Aorta (tissue), 5 donors: ENCODE measurements around the gene PLPP3. TPM values are rescaled to one million over a fixed set of nuclear protein-coding genes. Genes with fewer than 3 reads are reported as not detected.
A peak's percentile ranks its signal among the peaks of the same experiment; 100 is the strongest.

Experiments
- ATAC-seq: fragments of 200-7000 bp; cut with Tn5 transposase; one replicate; pipeline ENCODE4 v1.9.1; 2022; ENCODE audit warnings: moderate library complexity; ENCODE audit not compliant: low FRiP score
- DNase-seq, 2 donors: peaks; one replicate each; pipeline ENCODE4 v3.0.0-alpha.2; 2020
- H3K27ac ChIP-seq, 2 donors: one replicate each; pipeline ENCODE4 v1.5.1; 2013; ENCODE audit warnings: low read length in 2 of 2, mild to moderate bottlenecking in 2 of 2, moderate library complexity in 2 of 2, control low read depth in 1 of 2, inconsistent platforms in 1 of 2, low read depth in 1 of 2
- H3K27me3 ChIP-seq, 2 donors: one replicate each; pipeline ENCODE4 v1.6.1; 2013; ENCODE audit warnings: control low read depth in 1 of 2, low read length in 1 of 2, mild to moderate bottlenecking in 1 of 2, moderate library complexity in 1 of 2; ENCODE audit not compliant: insufficient read depth in 2 of 2, control insufficient read depth in 1 of 2
- H3K36me3 ChIP-seq, 2 donors: one replicate each; pipeline ENCODE4 v1.6.1; 2013; ENCODE audit warnings: control low read depth in 1 of 2, low read length in 1 of 2, mild to moderate bottlenecking in 1 of 2; ENCODE audit not compliant: insufficient read depth in 2 of 2, control insufficient read depth in 1 of 2
- H3K4me1 ChIP-seq, 2 donors: one replicate each; pipeline ENCODE4 v1.6.1; 2013; ENCODE audit warnings: low read length in 2 of 2, control low read depth in 1 of 2, mild to moderate bottlenecking in 1 of 2, moderate library complexity in 1 of 2; ENCODE audit not compliant: insufficient read depth in 2 of 2, control insufficient read depth in 1 of 2
- H3K4me3 ChIP-seq, 2 donors: one replicate each; pipeline ENCODE4 v1.5.1; 2013; ENCODE audit warnings: low read length in 2 of 2, control low read depth in 1 of 2, mild to moderate bottlenecking in 1 of 2
- H3K9me3 ChIP-seq: one replicate; pipeline ENCODE4 v1.6.1; 2013; ENCODE audit warnings: mild to moderate bottlenecking, low read length; ENCODE audit not compliant: control insufficient read depth
- WGBS, 2 donors: extraction: QIAGEN DNeasy Blood & Tissue Kit; methylation state at CpG; one replicate each; pipeline ENCODE4 v1.1.7; 2013; 5-methylcytosine and 5-hydroxymethylcytosine counted together
- intact Hi-C, 2 donors: fragments of 100-400 bp; cut with DNase I; formaldehyde crosslinking; loops; one replicate each; pipeline versions ENCODE4 v1.14.2 to v1.15.0; 2022
- polyA plus RNA-seq, 2 donors: library from polyadenylated mRNA; stranded (reverse); fragments of 200-250 nt; gene quantifications; one replicate each; pipeline ENCODE4 v1.2.3, GENCODE V29; 2013
- total RNA-seq, 2 donors: library from RNA; stranded (reverse); fragmentation: NEBNext Ultra II Directional; extraction: Animal tissue kit (Norgen Biotek cat#: 25700); gene quantifications; one replicate each; pipeline ENCODE4 v1.2.1, GENCODE V29; 2021
- donor health status: healthy with polysubstance abuse.
- donor health status: Bipolar disorder and iron deficiency.
- donor health status: DM: no; HTN: no; CAD: no.
- donor health status: DM: no; HTN: no; CAD: no.
- donor health status: DM: yes; HTN: yes; CAD: no.

The PLPP3 gene
- total and polyA plus RNA-seq, 4 donors, result 19.0 to 114 (median 94.2) TPM

DNA sequence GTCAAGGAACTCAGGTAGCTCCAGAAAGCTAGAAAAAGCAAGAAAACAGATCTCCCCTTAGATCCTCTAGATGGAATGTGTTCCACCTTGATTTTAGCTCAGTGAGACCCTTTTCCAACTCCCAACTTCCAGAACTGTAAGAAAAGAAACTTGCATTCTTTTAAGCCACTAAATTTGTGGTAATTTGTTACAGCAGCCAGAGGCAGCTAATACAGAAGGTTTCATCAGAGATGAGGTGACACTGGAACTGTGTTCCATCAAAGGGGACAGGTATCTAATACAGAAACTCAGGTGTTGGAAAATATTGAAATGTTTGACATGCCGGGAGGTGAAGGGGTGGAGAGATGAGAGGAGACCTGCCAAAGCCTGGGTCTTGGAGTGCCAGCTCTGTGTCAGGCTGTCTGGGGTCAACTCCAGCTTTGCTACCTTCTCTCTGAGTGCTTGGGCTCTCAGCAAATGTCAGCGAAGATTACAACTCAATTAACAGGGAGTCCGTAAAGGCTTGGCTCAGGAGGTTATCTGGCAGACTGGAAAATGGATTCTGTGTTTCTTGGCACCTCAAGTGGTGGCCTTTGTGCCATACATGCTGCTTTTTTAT, 71.3 kb downstream of the PLPP3 start:
- DNase-seq (no peak), ATAC-seq (no peak)
- intact Hi-C loops, result no loop called here
- H3K9me3 ChIP-seq, result no peaks in the 10 kb centered on the region
- H3K36me3 ChIP-seq, result peaks cover 0 to 10% of the 10 kb centered on the region in 2 donors
- no peak overlapping the region for H3K27ac ChIP-seq
- H3K27me3 ChIP-seq, result no peaks in the 10 kb centered on the region
- H3K4me1 ChIP-seq, result no peaks in the 10 kb centered on the region
- 65 to 68% methylated on average over 3 of the region's 3 CpGs for whole genome bisulfite sequencing, 2 donors
- H3K4me3 ChIP-seq, result no peak overlapping the region

DNA sequence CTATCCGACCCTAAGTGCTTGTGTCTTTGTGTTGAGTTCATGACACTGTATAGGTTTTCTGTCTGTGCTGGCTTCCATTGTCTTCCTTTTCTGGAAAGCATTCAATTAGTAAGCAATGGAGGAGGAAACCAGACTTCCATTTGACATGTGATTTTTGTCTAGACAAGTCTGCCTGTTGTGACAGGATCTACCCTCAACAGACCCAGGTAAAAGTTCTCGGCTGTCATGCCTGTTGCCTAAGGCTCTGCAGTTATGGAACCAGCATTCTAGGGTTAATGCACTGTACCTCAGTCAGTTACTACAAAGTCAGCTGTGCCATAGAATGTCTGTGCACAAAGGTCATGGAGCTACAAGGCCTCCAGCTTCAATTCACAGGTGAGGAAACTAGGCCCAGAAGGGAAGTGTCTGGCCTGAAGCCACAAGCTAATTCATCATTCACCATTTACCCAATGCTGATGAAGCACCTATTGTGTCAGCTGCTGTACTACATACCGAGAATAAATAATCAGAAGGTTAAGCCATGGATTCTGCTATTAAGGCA, 72.3 kb downstream of the PLPP3 start:
- intact Hi-C loops, result no loop called here
- no peak for DNase-seq
- H3K27me3 ChIP-seq, result no peaks in the 10 kb centered on the region
- no peak for ATAC-seq
- no peaks in the 10 kb centered on the region for H3K4me1 ChIP-seq
- H3K9me3 ChIP-seq, result no peaks in the 10 kb centered on the region
- H3K36me3 ChIP-seq, result peaks cover 0 to 10% of the 10 kb centered on the region in 2 donors
- no peak overlapping the region for H3K4me3 ChIP-seq
- WGBS, 2 donors, result 93 to 94% methylated on average over 3 of the region's 3 CpGs
- no peak overlapping the region for H3K27ac ChIP-seq

DNA sequence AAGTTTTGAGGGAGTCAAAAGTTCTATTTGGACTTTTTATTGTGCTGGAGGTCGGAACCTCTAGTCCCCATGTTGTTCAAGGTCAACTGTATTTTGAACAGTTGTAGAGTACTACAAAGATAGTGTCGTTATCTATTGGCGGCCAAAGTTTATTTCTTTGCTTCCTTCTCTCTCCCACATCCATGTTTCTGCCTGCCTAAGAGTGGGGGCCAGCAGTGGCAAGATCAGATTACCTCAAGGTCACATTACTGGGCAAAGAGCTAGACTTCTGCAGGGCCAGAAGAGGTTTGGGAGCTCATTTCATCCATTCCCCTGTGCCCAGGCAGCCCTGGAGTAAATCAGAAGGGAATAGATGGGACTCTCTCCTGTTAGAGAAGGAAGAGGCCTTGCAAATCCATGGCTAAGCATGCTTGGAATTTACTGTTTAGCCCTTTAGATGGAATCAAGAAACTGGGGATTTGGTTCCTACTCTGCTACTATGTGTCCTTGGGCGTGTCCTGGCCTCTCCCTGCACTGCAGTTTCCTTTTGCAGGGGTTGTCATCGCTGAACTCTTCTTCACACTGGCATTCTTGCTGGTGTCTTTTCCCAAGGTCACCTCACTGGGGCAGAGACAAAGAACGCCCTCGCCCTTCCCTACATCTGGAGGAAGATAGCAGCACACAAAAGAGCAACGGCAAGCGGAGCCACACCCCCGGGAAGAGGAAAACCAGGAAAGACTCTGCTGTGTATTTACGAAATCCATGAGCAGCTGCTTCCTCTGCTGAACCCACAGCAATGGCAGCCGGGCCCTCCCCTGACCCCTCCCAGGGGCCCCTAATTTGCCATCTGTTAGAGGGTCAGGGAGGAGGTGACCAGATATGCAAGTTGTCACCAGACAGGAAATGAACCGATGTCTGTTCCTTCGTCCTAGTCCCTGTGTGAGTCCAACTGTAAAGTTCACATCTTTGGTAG, 73.3 kb downstream of the PLPP3 start:
- H3K4me3 ChIP-seq, result no peak overlapping the region
- H3K27me3 ChIP-seq, result no peaks in the 10 kb centered on the region
- WGBS, 2 donors, result 80 to 86% methylated on average over 14 of the region's 14 CpGs
- intact Hi-C loops, result no loop called here
- no peaks in the 10 kb centered on the region for H3K9me3 ChIP-seq
- no peaks in the 10 kb centered on the region for H3K4me1 ChIP-seq
- peaks cover 0 to 7% of the 10 kb centered on the region in 2 donors for H3K36me3 ChIP-seq
- H3K27ac ChIP-seq, result no peak overlapping the region
- no peak for ATAC-seq
- peak in 1 of 2 donors; percentile 48 for DNase-seq

DNA sequence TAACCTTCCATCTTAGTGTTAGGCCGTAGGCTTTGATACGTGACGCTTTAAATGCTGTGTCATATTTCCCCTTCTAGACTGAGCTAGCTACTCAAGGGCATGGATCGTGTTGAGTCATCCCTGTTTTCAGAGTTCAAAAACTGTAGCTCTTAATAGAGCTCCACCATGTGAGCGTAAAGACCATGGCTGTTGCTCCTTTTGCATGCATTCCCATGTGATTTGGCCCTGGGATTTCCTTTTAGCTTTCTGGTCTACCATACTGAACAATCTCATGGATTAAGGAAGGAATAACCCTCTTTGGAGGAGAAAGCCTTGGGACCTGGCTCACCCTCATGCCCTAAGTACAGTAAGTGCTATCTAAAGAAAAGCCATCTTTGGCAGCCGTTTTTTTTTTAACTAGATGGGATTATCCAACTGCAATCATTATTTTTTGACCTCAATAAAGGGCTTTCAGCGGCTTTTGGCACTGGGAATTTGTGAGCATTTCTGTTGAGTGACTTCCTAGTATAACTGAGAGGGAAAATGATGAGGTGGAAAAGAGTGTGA, 76.6 kb downstream of the PLPP3 start:
- Histone ChIP-seq H3K36me3 (peaks cover 0 to 9% of the 10 kb centered on the region in 2 donors), H3K4me1 (no peaks in the 10 kb centered on the region)

DNA sequence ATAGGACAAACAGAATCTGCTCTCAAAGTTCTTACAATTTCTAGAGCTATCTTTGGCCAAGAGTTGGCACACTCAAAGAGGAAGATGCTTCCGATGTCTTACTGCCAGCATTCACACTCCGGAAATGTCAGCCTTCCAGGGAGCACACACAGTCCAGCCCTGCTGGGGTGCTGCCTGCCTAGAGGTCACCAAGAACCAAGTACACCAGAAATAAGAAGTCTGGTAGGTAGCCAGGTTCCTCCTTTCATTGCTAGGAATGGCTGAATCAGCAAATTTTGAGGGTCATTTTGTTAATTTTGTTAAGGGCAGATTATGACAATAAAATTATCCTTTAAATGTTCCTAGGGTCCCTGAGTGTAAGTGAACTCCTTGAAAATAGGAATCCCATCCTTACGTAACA, 77.5 kb downstream of the PLPP3 start:
- peaks cover 0 to 5% of the 10 kb centered on the region in 2 donors for H3K36me3 ChIP-seq
- ATAC-seq (no peak), DNase-seq (no peak)
- H3K9me3 ChIP-seq, result no peaks in the 10 kb centered on the region
- intact Hi-C loops, result no loop called here
- WGBS, 2 donors, result 94 to 95% methylated on average over 3 of the region's 3 CpGs
- no peaks in the 10 kb centered on the region for H3K4me1 ChIP-seq
- H3K27me3 ChIP-seq, result no peaks in the 10 kb centered on the region
- no peak overlapping the region for H3K27ac ChIP-seq
- no peak overlapping the region for H3K4me3 ChIP-seq

More for the DNA sequence above, 76.6 kb downstream of the PLPP3 start:
- DNase-seq (no peak), ATAC-seq (no peak)
- Histone ChIP-seq H3K9me3 (no peaks in the 10 kb centered on the region), H3K27ac (no peak overlapping the region), H3K27me3 (no peaks in the 10 kb centered on the region), H3K4me3 (no peak overlapping the region)
- intact Hi-C loops, result no loop called here
- WGBS, 2 donors, result 84% methylated on average over 7 of the region's 7 CpGs

DNA sequence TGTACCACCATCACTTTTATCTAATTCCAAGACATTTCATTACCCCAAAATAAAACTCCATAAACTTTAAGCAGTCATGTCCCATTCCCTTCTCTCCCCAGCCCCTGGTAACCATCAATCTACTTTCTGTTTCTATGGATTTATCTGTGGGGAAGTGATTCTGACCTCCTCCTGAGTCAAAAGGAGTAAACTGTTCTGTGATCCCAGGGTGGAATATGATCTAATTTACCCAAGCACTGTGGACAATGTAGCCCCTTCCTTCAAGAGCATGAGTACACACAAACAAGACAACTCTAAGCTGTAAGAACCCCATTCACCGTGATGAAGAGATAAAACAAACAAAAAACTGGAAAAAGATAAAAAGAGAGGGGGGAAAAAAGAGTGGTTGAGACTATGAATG, 77.9 kb downstream of the PLPP3 start:
- whole genome bisulfite sequencing, 2 donors, result 78 to 90% methylated on average over 1 of the region's 1 CpG
- H3K27ac ChIP-seq, result no peak overlapping the region
- H3K9me3 ChIP-seq, result no peaks in the 10 kb centered on the region
- no peaks in the 10 kb centered on the region for H3K27me3 ChIP-seq
- peaks cover 0 to 5% of the 10 kb centered on the region in 2 donors for H3K36me3 ChIP-seq
- DNase-seq (no peak), ATAC-seq (no peak)
- intact Hi-C loops, result no loop called here
- H3K4me3 ChIP-seq, result no peak overlapping the region
- no peaks in the 10 kb centered on the region for H3K4me1 ChIP-seq

DNA sequence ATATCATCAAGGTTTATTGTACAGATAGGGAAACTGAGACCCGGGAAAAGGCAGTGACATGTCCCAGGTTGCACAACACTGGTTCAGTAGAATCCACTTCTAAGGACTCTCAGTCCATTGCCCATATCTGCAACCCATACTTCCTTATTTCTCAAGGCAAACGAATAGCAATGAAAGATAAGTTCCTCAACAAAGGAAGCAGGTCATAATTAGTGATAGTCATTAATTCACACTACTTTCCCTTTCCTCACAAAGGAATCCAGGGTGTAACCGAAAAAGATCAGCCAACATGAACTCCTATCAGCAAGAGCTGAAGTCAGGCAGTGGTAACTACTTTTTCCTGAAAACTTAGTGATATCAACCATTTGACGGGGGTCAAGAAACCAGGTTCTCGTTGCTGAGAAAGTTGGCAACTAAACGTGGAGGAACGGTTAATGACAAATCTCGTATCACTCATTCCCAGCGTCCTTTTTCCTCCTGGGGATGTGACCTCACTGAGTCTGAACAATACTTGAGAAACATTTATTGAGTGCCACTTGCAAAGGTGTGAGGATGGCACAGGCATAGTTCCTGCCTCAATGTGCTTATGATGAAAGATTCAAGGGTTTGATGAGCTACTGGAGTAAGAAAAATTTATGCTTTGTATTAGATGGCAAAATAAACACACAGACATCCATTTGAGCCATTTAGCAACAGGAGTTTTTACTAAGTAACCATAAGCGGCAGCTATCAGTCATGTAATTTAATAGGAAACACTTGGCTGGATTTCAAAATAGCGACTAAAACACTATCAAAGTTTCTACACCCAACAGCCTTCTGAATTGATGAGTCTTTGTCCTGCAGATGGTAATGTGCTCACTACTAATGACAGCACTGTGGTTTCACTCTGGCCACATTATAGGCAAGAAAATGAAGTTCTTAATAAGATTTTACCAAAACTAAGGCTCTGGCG, 82.3 kb downstream of the PLPP3 start:
- Histone ChIP-seq H3K9me3 (no peaks in the 10 kb centered on the region), H3K4me3 (no peak overlapping the region), H3K27me3 (no peaks in the 10 kb centered on the region), H3K4me1 (no peaks in the 10 kb centered on the region), H3K36me3 (peaks cover 3 to 10% of the 10 kb centered on the region in 2 donors), H3K27ac (no peak overlapping the region)
- ATAC-seq, result no peak
- 78% methylated on average over 12 of the region's 12 CpGs for WGBS, 2 donors
- intact Hi-C loops, result no loop called here
- DNase-seq, result no peak

DNA sequence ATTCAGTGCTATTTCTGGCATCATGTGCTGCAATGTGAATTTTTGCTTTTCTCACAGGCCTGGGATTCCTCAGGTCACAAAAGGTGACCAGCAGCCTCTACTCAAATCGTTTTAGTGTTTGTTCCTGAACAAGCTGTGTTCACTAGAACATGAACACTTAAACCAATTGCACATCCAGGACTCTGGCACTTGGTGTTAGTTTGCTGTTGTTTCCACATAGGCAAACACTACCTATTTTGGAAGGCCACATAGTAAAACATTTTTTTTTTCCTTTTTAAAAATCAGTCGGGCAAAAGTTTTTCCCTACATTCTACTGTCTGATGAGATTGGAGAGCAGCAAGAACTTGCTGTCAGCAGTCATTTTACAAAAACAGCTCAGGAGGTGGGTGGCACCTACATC, 83.2 kb downstream of the PLPP3 start:
- intact Hi-C loops, result no loop called here
- peaks cover 3 to 10% of the 10 kb centered on the region in 2 donors for H3K36me3 ChIP-seq

More for the DNA sequence above, 83.2 kb downstream of the PLPP3 start:
- Histone ChIP-seq H3K4me1 (peaks cover 0 to 3% of the 10 kb centered on the region in 2 donors), H3K27ac (no peak overlapping the region), H3K27me3 (no peaks in the 10 kb centered on the region), H3K4me3 (no peak overlapping the region), H3K9me3 (no peaks in the 10 kb centered on the region)
- WGBS, 2 donors, result 27 to 36% methylated on average over 2 of the region's 2 CpGs
- DNase-seq, result no peak
- no peak for ATAC-seq
